Measurements from ENCODE around the gene NCAPG2. TPM values are rescaled to one million over a fixed set of nuclear protein-coding genes. Genes with fewer than 3 reads are reported as not detected.

Gene NCAPG2
- total RNA-seq, 1 experiment from 2014 or later, result 67.3 TPM

DNA sequence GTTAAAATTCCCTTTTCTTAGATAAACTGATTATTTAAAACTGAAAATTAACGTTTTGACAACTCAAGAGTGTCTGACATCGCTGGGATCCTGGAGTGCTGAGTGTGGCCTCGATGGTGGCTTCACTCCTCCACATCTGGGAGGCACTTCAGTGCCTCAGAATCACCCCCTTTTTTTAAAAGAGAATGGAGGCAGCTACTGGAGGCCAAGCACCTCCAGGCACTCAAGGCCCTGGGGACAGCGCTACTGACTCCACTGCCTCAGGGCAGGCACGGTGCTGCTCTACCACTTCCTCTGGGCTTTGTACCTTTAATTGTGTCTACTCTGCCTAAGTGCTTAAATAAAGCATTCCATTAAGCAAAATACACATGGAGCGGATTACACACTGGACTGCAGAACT lies 27.2 kb upstream of the NCAPG2 start:
- Mint-ChIP-seq H3K4me3 (ENCODE audit: unreplicated experiment) (no peak overlapping the region), H3K4me1 (ENCODE audit: low read depth, unreplicated experiment) (no peaks in the 10 kb centered on the region), H3K27ac (ENCODE audit: unreplicated experiment) (no peak overlapping the region), H3K9me3 (ENCODE audit: unreplicated experiment) (no peaks in the 10 kb centered on the region), H3K27me3 (ENCODE audit: insufficient read depth, unreplicated experiment) (no peaks in the 10 kb centered on the region), H3K36me3 (ENCODE audit: insufficient read depth, unreplicated experiment) (peaks cover 41% of the 10 kb centered on the region)
- intact Hi-C loops (cut with micrococcal nuclease; ENCODE audit: unreplicated experiment), result no loop called here
- CTCF ChIA-PET, result no interaction called here
- H3K36me3 ChIP-seq (ENCODE audit: control insufficient read depth, insufficient read depth, low read length), result no peaks in the 10 kb centered on the region; the same call in 1 of the 2 replicates
- TF ChIP-seq, protein P1, sequence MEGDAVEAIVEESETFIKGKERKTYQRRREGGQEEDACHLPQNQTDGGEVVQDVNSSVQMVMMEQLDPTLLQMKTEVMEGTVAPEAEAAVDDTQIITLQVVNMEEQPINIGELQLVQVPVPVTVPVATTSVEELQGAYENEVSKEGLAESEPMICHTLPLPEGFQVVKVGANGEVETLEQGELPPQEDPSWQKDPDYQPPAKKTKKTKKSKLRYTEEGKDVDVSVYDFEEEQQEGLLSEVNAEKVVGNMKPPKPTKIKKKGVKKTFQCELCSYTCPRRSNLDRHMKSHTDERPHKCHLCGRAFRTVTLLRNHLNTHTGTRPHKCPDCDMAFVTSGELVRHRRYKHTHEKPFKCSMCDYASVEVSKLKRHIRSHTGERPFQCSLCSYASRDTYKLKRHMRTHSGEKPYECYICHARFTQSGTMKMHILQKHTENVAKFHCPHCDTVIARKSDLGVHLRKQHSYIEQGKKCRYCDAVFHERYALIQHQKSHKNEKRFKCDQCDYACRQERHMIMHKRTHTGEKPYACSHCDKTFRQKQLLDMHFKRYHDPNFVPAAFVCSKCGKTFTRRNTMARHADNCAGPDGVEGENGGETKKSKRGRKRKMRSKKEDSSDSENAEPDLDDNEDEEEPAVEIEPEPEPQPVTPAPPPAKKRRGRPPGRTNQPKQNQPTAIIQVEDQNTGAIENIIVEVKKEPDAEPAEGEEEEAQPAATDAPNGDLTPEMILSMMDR (IDR thresholded peaks at IDR 0.05; ENCODE audit: insufficient read depth in 1 of 2, low read depth in 1 of 2, low read length in 1 of 2, severe bottlenecking in 1 of 2, unreplicated experiment in 1 of 2), result no peak
- no peak for DNase-seq
- H3K27me3 ChIP-seq (replicated peaks; ENCODE audit: control insufficient read depth, insufficient read depth, low read length), result no peaks in the 10 kb centered on the region
- BruUV-seq (replicated peaks), result no TSS peak
- POLR2A ChIA-PET, result no interaction called here
- no peak overlapping the region for H3K4me3 ChIP-seq (ENCODE audit: low read depth, low read length)
- H3K9me3 ChIP-seq, result no peaks in the 10 kb centered on the region
- no peaks in the 10 kb centered on the region for H3K4me1 ChIP-seq

DNA sequence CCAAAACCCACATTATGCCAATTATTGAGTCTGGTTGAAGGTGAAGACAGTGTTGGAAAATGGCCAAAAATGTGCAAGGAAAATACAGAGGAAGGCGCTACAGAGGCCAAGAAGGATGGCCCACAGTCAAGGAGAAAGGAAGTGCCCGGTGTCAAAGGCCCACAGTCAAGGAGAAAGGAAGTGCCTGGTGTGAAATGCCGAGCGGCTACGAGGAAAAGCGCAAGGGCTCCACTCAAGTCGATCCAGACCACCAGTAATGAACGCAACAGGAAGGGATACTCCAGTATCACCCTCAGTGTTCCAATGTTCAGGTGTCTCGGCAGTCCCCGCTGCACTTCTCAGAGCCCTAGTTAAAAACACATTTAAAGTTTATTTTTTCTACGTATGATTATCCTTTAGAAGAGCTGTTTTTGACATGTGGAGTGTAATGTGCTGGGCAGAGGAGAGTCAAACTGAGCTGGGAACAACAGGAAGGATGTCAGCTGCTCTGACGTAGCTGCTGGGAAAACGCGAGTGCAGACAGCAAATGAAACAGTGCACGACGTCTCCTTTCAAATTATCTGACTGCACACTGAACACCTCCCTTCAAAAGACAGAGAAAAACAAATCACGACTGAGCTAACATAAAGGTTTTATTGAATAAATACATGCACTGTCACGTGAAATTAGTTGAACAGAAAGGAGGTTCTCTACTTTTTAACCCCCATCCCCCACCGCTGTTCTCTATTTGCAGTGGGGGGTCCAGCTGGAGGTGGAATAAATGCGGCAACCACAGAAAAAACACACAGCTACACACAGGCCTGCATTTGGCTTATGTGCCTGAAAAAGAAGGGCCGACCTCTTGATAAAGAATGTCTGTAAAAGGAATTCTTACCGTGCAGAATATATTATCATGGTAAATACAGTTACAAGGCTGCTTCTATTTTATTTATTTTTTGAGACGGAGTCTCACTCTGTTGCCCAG lies 26.1 kb upstream of the NCAPG2 start:
- Histone ChIP-seq H3K4me1 (no peaks in the 10 kb centered on the region), H3K36me3 (ENCODE audit: control insufficient read depth, insufficient read depth, low read length) (no peaks in the 10 kb centered on the region), H3K4me3 (ENCODE audit: low read depth, low read length) (no peak overlapping the region), H3K9me3 (no peaks in the 10 kb centered on the region), H3K27me3 (replicated peaks; ENCODE audit: control insufficient read depth, insufficient read depth, low read length) (no peaks in the 10 kb centered on the region)
- no peaks in the 10 kb centered on the region for H3K27me3 Mint-ChIP-seq (ENCODE audit: insufficient read depth, unreplicated experiment)
- TF ChIP-seq, protein P1 (IDR thresholded peaks at IDR 0.05; ENCODE audit: insufficient read depth in 1 of 2, low read depth in 1 of 2, low read length in 1 of 2, severe bottlenecking in 1 of 2, unreplicated experiment in 1 of 2), result no peak
- no peaks in the 10 kb centered on the region for H3K9me3 Mint-ChIP-seq (ENCODE audit: unreplicated experiment)
- intact Hi-C loops (cut with micrococcal nuclease; ENCODE audit: unreplicated experiment), result no loop called here
- ChIA-PET POLR2A (no interaction called here), CTCF (no interaction called here)
- no peaks in the 10 kb centered on the region for H3K4me1 Mint-ChIP-seq (ENCODE audit: low read depth, unreplicated experiment)
- no TSS peak for BruUV-seq (replicated peaks)
- H3K4me3 Mint-ChIP-seq (ENCODE audit: unreplicated experiment), result no peak overlapping the region
- no peak for DNase-seq
- no peak overlapping the region for H3K27ac Mint-ChIP-seq (ENCODE audit: unreplicated experiment)
- peaks cover 33% of the 10 kb centered on the region for H3K36me3 Mint-ChIP-seq (ENCODE audit: insufficient read depth, unreplicated experiment)

DNA sequence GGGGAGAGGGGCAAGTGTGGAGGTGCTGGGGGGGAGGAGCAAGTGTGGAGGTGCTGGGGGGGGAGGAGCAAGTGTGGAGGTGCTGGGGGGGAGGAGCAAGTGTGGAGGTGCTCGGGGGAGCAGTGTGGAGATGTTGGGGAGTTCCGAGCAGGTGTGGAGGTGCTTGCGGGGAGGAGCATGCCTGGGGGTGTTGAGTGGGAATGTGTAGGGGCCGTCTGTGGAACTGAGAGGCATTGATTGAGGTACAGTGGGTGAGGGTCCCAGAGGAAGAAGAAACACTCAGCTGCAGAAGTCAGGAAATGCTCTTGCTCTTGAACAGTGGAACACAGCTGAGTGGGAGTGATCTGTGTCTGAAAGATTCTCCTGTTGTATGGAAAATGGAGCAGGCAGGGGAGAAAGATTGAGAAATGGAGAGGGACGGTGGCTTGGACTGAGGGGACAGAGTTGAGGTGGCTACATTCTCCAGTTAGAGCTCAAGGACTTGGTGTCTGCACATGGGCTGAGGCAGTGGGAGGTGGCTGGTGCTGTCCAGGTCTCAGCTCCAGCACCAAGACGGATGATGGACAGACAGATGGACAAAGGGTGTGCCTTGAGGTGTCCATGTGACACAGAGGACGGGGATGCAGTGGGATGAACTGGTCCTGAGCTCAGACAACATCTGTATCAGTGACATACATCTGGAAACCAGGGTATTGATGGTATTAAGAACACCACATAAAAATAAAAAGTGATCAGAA lies 25.2 kb upstream of the NCAPG2 start:
- Mint-ChIP-seq H3K36me3 (ENCODE audit: insufficient read depth, unreplicated experiment) (peaks cover 25% of the 10 kb centered on the region), H3K4me1 (ENCODE audit: low read depth, unreplicated experiment) (no peaks in the 10 kb centered on the region), H3K27ac (ENCODE audit: unreplicated experiment) (no peak overlapping the region), H3K27me3 (ENCODE audit: insufficient read depth, unreplicated experiment) (no peaks in the 10 kb centered on the region), H3K9me3 (ENCODE audit: unreplicated experiment) (no peaks in the 10 kb centered on the region), H3K4me3 (ENCODE audit: unreplicated experiment) (no peak overlapping the region)
- CTCF ChIA-PET, result no interaction called here
- Histone ChIP-seq H3K27me3 (replicated peaks; ENCODE audit: control insufficient read depth, insufficient read depth, low read length) (no peaks in the 10 kb centered on the region), H3K36me3 (ENCODE audit: control insufficient read depth, insufficient read depth, low read length) (no peaks in the 10 kb centered on the region), H3K4me1 (no peaks in the 10 kb centered on the region), H3K9me3 (no peaks in the 10 kb centered on the region), H3K4me3 (ENCODE audit: low read depth, low read length) (no peak overlapping the region)
- POLR2A ChIA-PET, result no interaction called here
- BruUV-seq (replicated peaks), result no TSS peak
- TF ChIP-seq, protein P1 (IDR thresholded peaks at IDR 0.05; ENCODE audit: insufficient read depth in 1 of 2, low read depth in 1 of 2, low read length in 1 of 2, severe bottlenecking in 1 of 2, unreplicated experiment in 1 of 2), result no peak
- intact Hi-C loops (cut with micrococcal nuclease; ENCODE audit: unreplicated experiment), result no loop called here
- no peak for DNase-seq

Data from Caco-2 (cell line).